Activated naive CD4-positive, alpha-beta T cell (primary cell): ENCODE data around the gene SLC22A23.
A peak's percentile ranks its signal among the peaks of the same experiment; 100 is the strongest.

ENCODE experiments used
- DNase-seq, 4 experiments: peaks; one replicate each; lab custom pipeline; 2025; lab: John Stamatoyannopoulos, UW

Gene SLC22A23

GRCh38 chr6:3331971-3332370, 124.9 kb downstream of the SLC22A23 start:
- no peak for DNase-seq

- no peak for DNase-seq
Measured at GRCh38 chr6:3331494-3331893, 125.4 kb downstream of the SLC22A23 start.

- no peak for DNase-seq
Measured at GRCh38 chr6:3330199-3330598, 126.7 kb downstream of the SLC22A23 start.

- no peak for DNase-seq
Measured at GRCh38 chr6:3329393-3330051, 127.3 kb downstream of the SLC22A23 start.

GRCh38 chr6:3328796-3329195, 128.1 kb downstream of the SLC22A23 start:
- DNase-seq: no peak

GRCh38 chr6:3328145-3328544, 128.7 kb downstream of the SLC22A23 start:
- DNase-seq: no peak

- DNase-seq: no peak
Measured at GRCh38 chr6:3327403-3327802, 129.4 kb downstream of the SLC22A23 start.

- no peak for DNase-seq
Measured at GRCh38 chr6:3326981-3327380, 129.9 kb downstream of the SLC22A23 start.

GRCh38 chr6:3326184-3326971, 130.5 kb downstream of the SLC22A23 start:
- DNase-seq: no peak

- DNase-seq: no peak
Measured at GRCh38 chr6:3325210-3325609, 131.6 kb downstream of the SLC22A23 start.

GRCh38 chr6:3324262-3324942, 132.4 kb downstream of the SLC22A23 start:
- no peak for DNase-seq

GRCh38 chr6:3323696-3324261, 133.1 kb downstream of the SLC22A23 start:
- DNase-seq: no peak

GRCh38 chr6:3323148-3323547, 133.7 kb downstream of the SLC22A23 start:
- DNase-seq: no peak

GRCh38 chr6:3322366-3322890, 134.4 kb downstream of the SLC22A23 start:
- DNase-seq: no peak

GRCh38 chr6:3321875-3322274, 135.0 kb downstream of the SLC22A23 start:
- no peak for DNase-seq

GRCh38 chr6:3321042-3321441, 135.8 kb downstream of the SLC22A23 start:
- DNase-seq: no peak

- DNase-seq: no peak
Measured at GRCh38 chr6:3320238-3320811, 136.5 kb downstream of the SLC22A23 start.

GRCh38 chr6:3319610-3320200, 137.1 kb downstream of the SLC22A23 start:
- no peak for DNase-seq

GRCh38 chr6:3318821-3319540, 137.9 kb downstream of the SLC22A23 start:
- no peak for DNase-seq

- DNase-seq: peak in 1 of 4 experiments; percentile 14
Measured at GRCh38 chr6:3318226-3318625, 138.6 kb downstream of the SLC22A23 start.

- no peak for DNase-seq
Measured at GRCh38 chr6:3317741-3318211, 139.1 kb downstream of the SLC22A23 start.
